ENCODE data around the gene MLN.

The MLN gene

DNA sequence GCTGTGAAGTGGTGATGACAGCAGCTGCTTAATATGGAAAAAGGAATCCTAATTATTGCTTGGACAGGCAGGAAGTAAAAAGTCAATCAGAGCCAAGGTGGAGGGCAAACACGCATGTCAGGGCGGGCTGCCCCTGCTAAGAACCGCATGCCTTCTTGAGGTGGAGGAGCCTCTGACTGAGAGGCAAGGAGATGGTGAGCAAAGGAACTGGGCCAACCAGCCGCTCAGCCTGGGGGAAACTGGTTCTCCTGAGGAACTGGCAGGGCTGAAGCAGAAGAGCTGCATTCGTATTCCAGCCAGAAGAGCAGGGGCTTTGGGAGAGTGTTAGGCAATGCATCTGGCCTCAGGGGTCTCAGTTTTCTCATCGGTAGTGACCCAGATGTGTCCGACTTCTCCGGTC, 13.1 kb upstream of the MLN start:
- H4K20me1 ChIP-seq (ENCODE audit: insufficient read depth, low read length): peaks cover 5% of the 10 kb centered on the region; the same call in 1 of the 2 replicates
- DNase-seq (no peak), ATAC-seq (ENCODE audit: insufficient read depth, low read depth) (no peak)
- H3K27ac ChIP-seq (ENCODE audit: low read length): no peak overlapping the region
- no peak overlapping the region for H3K4me3 ChIP-seq (ENCODE audit: low read depth in 1 of 2, low read length in 2 of 2)
- no peaks in the 10 kb centered on the region for H3K36me3 ChIP-seq (ENCODE audit: insufficient read depth, low read length)
- peaks cover 6% of the 10 kb centered on the region for H3K27me3 ChIP-seq (ENCODE audit: insufficient read depth, low read length, poor library complexity)
- no peaks in the 10 kb centered on the region for H3K79me2 ChIP-seq (ENCODE audit: insufficient read depth, low read length)
- no peak overlapping the region for H3K9ac ChIP-seq (ENCODE audit: low read depth, low read length)
- no peaks in the 10 kb centered on the region for H3K9me3 ChIP-seq (ENCODE audit: insufficient read depth, low read length, severe bottlenecking)
- H3K4me2 ChIP-seq (ENCODE audit: insufficient read depth, low read length): no peak overlapping the region
- no peak overlapping the region for H2AFZ ChIP-seq (ENCODE audit: low read depth, low read length)
- no peaks in the 10 kb centered on the region for H3K4me1 ChIP-seq (ENCODE audit: insufficient read depth, low read length)
- TF ChIP-seq, protein P1, sequence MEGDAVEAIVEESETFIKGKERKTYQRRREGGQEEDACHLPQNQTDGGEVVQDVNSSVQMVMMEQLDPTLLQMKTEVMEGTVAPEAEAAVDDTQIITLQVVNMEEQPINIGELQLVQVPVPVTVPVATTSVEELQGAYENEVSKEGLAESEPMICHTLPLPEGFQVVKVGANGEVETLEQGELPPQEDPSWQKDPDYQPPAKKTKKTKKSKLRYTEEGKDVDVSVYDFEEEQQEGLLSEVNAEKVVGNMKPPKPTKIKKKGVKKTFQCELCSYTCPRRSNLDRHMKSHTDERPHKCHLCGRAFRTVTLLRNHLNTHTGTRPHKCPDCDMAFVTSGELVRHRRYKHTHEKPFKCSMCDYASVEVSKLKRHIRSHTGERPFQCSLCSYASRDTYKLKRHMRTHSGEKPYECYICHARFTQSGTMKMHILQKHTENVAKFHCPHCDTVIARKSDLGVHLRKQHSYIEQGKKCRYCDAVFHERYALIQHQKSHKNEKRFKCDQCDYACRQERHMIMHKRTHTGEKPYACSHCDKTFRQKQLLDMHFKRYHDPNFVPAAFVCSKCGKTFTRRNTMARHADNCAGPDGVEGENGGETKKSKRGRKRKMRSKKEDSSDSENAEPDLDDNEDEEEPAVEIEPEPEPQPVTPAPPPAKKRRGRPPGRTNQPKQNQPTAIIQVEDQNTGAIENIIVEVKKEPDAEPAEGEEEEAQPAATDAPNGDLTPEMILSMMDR (IDR thresholded peaks at IDR 0.05; ENCODE audit: borderline replicate concordance, extremely low read depth, low read length, poor library complexity, severe bottlenecking): no peak
- TF ChIP-seq EZH2 (IDR thresholded peaks at IDR 0.05; ENCODE audit: borderline replicate concordance, low read depth, low read length, severe bottlenecking): no peak

DNA sequence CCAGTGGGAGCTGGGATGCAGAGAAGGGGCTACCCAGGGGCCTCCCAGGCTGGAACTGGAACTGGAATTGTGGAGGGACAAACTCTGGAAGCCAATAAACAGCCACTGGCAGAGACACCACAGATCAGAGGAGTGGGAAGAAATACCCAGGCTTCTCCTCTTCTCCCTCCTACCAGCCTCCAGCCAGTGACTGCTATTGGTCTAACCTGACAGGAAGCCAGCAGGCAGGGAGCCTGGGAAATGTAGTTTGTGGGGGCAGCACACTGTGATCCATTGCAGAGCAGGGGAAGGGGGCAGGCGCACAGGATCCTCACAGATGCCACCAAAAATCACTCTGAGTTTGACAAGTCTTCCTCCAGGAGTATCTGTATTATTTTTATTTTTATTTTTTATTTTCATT, 12.1 kb upstream of the MLN start:
- H3K27ac ChIP-seq (ENCODE audit: low read length): no peak overlapping the region
- H2AFZ ChIP-seq (ENCODE audit: low read depth, low read length): no peak overlapping the region
- H3K27me3 ChIP-seq (ENCODE audit: insufficient read depth, low read length, poor library complexity): peaks cover 11% of the 10 kb centered on the region
- H3K4me3 ChIP-seq (ENCODE audit: low read depth in 1 of 2, low read length in 2 of 2): no peak overlapping the region
- H4K20me1 ChIP-seq (ENCODE audit: insufficient read depth, low read length): peaks cover 7% of the 10 kb centered on the region; the same call in 1 of the 2 replicates
- no peaks in the 10 kb centered on the region for H3K4me1 ChIP-seq (ENCODE audit: insufficient read depth, low read length)
- DNase-seq (peak; percentile 46), ATAC-seq (ENCODE audit: insufficient read depth, low read depth) (peak; percentile 94)
- H3K36me3 ChIP-seq (ENCODE audit: insufficient read depth, low read length): no peaks in the 10 kb centered on the region
- TF ChIP-seq EZH2 (IDR thresholded peaks at IDR 0.05; ENCODE audit: borderline replicate concordance, low read depth, low read length, severe bottlenecking): no peak
- TF ChIP-seq, protein P1 (IDR thresholded peaks at IDR 0.05; ENCODE audit: borderline replicate concordance, extremely low read depth, low read length, poor library complexity, severe bottlenecking): no peak
- no peaks in the 10 kb centered on the region for H3K9me3 ChIP-seq (ENCODE audit: insufficient read depth, low read length, severe bottlenecking)
- no peak overlapping the region for H3K4me2 ChIP-seq (ENCODE audit: insufficient read depth, low read length)
- H3K9ac ChIP-seq (ENCODE audit: low read depth, low read length): no peak overlapping the region
- H3K79me2 ChIP-seq (ENCODE audit: insufficient read depth, low read length): no peaks in the 10 kb centered on the region

DNA sequence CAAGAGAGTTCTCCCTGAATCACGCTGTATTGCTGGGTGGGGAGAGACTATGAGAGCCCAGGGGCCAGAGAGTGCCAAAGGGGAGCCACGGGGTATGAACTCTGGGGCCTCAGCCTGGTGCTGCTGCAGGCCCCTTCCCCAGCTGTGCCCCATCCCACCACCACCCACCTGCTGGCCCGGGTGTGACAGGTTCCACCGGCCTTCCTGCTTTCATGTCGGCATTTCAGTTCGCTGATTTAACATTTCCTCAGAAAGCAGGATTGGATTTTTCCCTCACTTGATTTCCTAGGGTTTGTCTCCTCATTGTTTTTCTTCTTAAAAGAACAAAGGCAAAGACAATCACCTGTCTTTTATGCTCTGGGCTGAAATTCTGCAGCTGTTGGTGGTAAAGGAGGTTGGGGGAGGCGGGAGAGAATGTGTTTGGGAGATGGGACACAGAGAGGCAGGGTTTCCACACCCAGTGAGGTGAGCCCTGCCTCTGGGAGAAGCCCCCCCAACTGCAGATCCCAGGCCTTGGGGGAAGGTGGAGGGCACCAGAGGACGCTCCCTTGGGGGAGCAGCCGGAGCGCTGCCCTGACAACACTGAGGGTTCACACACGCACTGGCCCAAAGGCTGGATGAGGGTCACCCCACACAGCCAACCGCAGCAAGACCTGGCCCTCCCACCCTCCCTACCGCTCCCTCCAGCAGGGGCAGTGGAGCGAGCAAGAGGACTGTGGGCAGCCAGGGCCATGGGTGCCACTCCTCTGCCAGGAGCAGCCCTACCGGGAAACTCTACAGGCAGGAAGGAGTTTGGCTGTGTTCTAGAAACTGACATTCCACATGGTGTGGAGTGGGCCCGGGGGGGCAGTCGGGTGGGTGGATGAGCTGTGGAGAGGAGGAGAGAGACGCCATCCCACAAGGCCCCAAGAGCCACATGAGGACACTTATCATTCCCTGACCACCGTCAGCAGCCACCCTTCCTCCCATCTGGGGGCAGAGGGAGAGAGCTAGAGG, 10.5 kb upstream of the MLN start:
- Histone ChIP-seq H3K27ac (ENCODE audit: low read length) (no peak overlapping the region), H3K4me3 (ENCODE audit: low read depth in 1 of 2, low read length in 2 of 2) (no peak overlapping the region), H3K9ac (ENCODE audit: low read depth, low read length) (no peak overlapping the region), H3K4me2 (ENCODE audit: insufficient read depth, low read length) (no peak overlapping the region), H3K36me3 (ENCODE audit: insufficient read depth, low read length) (no peaks in the 10 kb centered on the region), H3K9me3 (ENCODE audit: insufficient read depth, low read length, severe bottlenecking) (no peaks in the 10 kb centered on the region), H3K4me1 (ENCODE audit: insufficient read depth, low read length) (no peaks in the 10 kb centered on the region), H3K79me2 (ENCODE audit: insufficient read depth, low read length) (no peaks in the 10 kb centered on the region), H3K27me3 (ENCODE audit: insufficient read depth, low read length, poor library complexity) (peaks cover 12% of the 10 kb centered on the region), H2AFZ (ENCODE audit: low read depth, low read length) (no peak overlapping the region), H4K20me1 (ENCODE audit: insufficient read depth, low read length) (peaks cover 7% of the 10 kb centered on the region; the same call in 1 of the 2 replicates)
- no peak for TF ChIP-seq EZH2 (IDR thresholded peaks at IDR 0.05; ENCODE audit: borderline replicate concordance, low read depth, low read length, severe bottlenecking)
- TF ChIP-seq, protein P1 (IDR thresholded peaks at IDR 0.05; ENCODE audit: borderline replicate concordance, extremely low read depth, low read length, poor library complexity, severe bottlenecking): no peak
- DNase-seq: no peak
- ATAC-seq (ENCODE audit: insufficient read depth, low read depth): no peak

Data from DND-41 (cell line).